Stimulated activated CD4-positive, alpha-beta T cell treated with anti-CD3 and anti-CD28 coated beads, TNF-alpha, amount 100 ng/mL, for 4 hours (primary cell): ENCODE measurements around the gene THBD.
"Not testable (repeated sequence)": the region's sequence is repeated elsewhere in the genome, so short reads cannot be mapped to it uniquely, and the experiment has no call there.

Experiments
- DNase-seq, 3 experiments: peaks; one replicate each; pipeline ENCODE4 v3.0.0-alpha.2; 2020; ENCODE audit warnings: low read depth in 3 of 3

The THBD gene

GRCh38 chr20:23035731-23036130 is 13.7 kb downstream of the THBD start:
- DNase-seq, result no peak

- no peak for DNase-seq
These were observed 14.5 kb downstream of the THBD start, which contains the start of gene SSTR4 for GRCh38 chr20:23034721-23035671. Gene SSTR4, plus strand, starts transcription at chr20:23035312. Its CDS starts 172 bp downstream, at chr20:23035484.

GRCh38 chr20:23033918-23034317 is 15.6 kb downstream of the THBD start:
- no peak for DNase-seq

GRCh38 chr20:23032750-23033078 is 16.8 kb downstream of the THBD start:
- no peak for DNase-seq

- no peak for DNase-seq
These were observed 17.3 kb downstream of the THBD start for GRCh38 chr20:23032056-23032749.

- DNase-seq, result no peak
These were observed 18.1 kb downstream of the THBD start for GRCh38 chr20:23031346-23031745.

- no peak for DNase-seq
These were observed 20.1 kb downstream of the THBD start for GRCh38 chr20:23029324-23029723.

GRCh38 chr20:23028392-23028791 is 21.1 kb downstream of the THBD start:
- no peak for DNase-seq

GRCh38 chr20:23027721-23028120 is 21.8 kb downstream of the THBD start:
- no peak for DNase-seq

- not testable (repeated sequence) for DNase-seq
These were observed 24.0 kb downstream of the THBD start for GRCh38 chr20:23025503-23025902.

GRCh38 chr20:23024701-23025100 is 24.8 kb downstream of the THBD start:
- DNase-seq, result no peak

GRCh38 chr20:23023621-23024177 is 25.8 kb downstream of the THBD start:
- DNase-seq, result no peak

GRCh38 chr20:23022849-23023248 is 26.6 kb downstream of the THBD start:
- no peak for DNase-seq

- DNase-seq, result no peak
These were observed 27.5 kb downstream of the THBD start for GRCh38 chr20:23021951-23022350.

- DNase-seq, result no peak
These were observed 27.9 kb downstream of the THBD start for GRCh38 chr20:23021541-23021940.

GRCh38 chr20:23020230-23021018 is 29.0 kb downstream of the THBD start:
- no peak for DNase-seq

- no peak for DNase-seq
These were observed 30.1 kb downstream of the THBD start for GRCh38 chr20:23019403-23019802.

- no peak for DNase-seq
These were observed 30.5 kb downstream of the THBD start for GRCh38 chr20:23018941-23019340.

- no peak for DNase-seq
These were observed 31.0 kb downstream of the THBD start for GRCh38 chr20:23018432-23018831.

- no peak for DNase-seq
These were observed 32.0 kb downstream of the THBD start for GRCh38 chr20:23017516-23017915.

GRCh38 chr20:23013429-23013828 is 36.0 kb downstream of the THBD start:
- no peak for DNase-seq
